Stimulated activated CD8-positive, alpha-beta memory T cell treated with anti-CD3 and anti-CD28 coated beads, Interleukin-12 subunit alpha, Interleukin-12 subunit beta, amount 100 ng/mL, for 1 hour (primary cell): Measurements from ENCODE around the gene RNF220.

ENCODE experiments used
- DNase-seq: peaks from one replicate; pipeline ENCODE4 v3.0.0-alpha.2; 2020; ENCODE audit warnings: low read depth

Gene RNF220

GRCh38 chr1:44405031-44405797, at the start of gene RNF220:
Gene RNF220 (plus strand): TSS chr1:44405255.
- DNase-seq, result no peak

- DNase-seq, result no peak
Observed at GRCh38 chr1:44355582-44356305, 49.3 kb upstream of the RNF220 start.

DNA sequence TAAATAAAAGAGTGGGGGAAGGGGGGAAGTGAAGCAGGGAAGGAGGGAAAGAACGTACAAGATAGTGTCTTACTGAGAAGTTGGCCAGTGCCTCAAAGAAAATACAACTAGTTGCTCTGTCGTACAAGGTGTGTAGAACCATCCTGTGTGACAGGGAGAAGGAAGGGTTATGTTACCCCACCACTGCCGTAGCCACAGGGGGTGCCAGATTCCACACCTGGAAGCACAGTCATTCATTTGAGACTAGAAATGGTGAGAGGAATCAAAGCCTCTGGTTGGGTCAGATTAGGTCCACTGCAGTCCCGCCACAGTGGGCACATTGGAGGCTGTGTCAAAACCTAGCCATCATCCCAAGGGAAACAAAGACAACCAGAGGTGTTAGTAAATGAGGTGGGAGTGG, 47.3 kb upstream of the RNF220 start:
- no peak for DNase-seq

DNA sequence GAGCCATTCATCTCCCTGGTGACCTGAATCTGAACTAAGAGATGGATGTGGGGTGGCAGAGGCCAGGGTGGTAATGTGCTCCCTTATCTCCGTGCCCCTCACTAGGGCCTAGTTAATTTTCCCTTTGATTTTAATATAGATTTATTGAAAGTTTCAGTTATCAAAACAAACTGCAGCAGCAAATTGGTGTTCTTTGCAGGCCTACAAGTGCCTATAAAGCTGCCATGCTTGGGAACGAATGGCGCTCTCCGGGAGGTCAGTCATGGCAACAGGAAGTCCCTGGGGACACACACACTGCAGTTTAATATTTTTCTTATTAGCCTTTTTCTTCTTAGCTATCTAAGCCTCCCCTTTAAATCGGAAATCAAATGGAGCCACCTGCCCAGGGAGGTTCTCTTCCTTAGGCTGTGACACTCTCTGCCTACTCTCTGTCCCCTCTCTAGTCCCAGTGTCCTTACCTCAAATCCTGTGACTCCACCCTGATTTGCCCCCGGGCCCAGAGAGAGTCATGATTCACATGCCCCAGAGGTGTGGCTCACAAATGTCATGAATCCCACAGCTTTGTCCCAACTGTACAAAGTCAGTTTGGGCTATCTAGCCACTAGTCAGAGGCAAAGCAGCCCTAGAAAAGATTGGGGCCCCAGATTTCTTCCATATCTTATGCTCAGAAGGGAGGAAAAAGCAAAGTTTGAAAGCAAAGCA, 45.7 kb upstream of the RNF220 start:
- no peak for DNase-seq

DNA sequence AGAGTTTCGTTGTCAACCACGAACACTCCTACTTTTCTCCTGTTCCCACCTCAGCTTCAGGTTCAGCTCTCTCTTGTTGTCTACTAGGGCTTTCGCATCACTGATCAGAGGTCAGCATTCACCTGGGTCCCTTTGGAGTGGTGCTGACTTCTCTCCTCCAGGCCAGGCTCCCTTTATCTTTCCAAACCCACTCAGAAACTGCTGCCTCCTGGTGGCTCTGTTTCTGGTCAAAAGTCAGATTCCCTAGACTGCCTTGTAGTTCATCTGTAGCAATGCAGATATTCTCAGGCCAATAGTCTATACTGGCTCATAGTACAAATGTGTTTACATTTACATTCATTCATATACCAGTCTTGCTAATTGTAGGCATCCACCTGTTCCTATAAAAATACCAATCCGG, 43.6 kb upstream of the RNF220 start:
- no peak for DNase-seq

- DNase-seq, result no peak
Observed at GRCh38 chr1:44366371-44366975, 38.6 kb upstream of the RNF220 start.

GRCh38 chr1:44367944-44368343, 37.1 kb upstream of the RNF220 start:
- DNase-seq, result no peak

- no peak for DNase-seq
Observed at GRCh38 chr1:44368471-44369151, 36.4 kb upstream of the RNF220 start.

DNA sequence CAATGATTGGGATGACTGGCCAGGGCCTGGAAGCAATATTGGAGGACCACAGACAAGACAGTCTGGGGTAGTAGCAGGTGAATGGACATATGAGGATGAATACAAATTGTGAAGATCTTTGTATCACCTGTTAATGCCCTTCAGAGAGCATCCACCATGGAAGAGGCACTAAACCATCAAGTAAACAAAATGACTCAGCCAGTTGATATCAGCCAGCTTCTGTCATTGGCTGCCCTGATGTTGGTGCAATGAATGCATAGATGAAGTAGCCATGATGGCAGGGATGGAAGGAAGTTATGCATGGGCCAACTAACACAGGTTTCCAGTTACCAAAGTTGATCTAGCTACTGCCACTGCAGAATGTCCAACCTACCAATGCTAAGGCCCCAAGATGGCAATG, 33.8 kb upstream of the RNF220 start:
- no peak for DNase-seq

GRCh38 chr1:44375547-44375946, 29.5 kb upstream of the RNF220 start:
- DNase-seq, result no peak

DNA sequence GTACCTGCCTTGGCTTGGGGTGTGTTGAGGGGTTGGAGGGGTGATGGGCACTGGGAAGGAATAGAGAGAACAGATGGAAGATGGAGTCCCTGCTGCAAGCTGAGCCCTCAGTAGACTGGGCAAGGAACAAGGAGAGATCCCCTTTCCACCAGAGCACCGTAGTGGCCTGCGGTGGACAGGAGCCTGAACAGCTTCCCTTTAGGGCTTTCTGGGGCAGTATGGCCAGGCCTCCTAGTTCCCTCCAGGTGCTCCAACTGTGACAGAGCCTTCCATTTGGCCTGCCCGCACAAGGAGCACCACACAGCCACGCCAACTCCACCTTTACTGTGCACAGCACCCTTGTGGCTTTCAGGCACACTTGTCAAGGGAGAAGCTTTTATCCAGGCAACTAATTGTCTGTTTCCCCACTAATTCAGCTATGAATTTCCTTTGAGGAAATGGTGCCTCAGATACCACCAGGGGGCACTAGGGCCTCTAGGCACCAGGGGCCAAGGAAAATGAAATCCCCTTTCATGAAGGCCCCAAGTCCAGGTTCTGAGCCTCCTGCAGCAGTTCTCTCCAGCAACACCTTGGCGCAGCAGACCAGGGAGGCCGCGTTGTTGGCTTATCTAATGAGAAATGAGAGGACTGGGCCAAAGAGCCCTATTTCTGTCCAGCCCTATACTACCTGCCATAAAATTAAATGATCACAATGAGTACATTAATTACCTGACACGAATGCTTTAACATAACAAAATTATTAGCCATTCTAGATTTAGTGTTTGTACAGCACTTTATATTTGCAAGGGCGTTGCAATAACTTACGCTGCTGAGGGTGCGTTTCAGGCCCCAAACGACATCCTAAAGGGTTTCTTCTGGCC, 26.9 kb upstream of the RNF220 start:
- DNase-seq, result no peak

DNA sequence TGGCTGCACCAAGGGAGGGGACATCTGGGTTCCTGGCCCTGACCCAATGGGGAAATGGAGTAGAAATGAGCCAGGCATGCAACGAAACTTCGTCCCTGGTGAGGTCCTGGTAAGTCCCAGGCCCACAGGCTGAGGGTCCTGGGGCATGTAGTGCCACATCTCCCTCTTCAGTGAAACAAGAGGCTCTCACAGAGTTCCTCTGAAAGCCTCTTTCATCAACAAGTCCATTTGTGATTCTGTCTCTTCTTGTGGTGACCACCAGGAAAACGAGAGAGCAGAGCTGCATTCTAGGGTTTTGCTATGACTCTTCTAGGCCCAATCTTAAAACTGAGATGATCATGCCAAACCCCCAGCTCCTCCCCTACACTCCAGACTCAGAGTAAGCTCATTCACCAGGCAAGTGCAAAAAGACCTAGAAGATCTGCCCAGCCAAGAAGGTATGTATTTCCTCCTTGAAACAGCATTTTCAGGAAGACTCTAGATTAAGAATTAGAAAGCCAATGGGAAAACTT, 24.3 kb upstream of the RNF220 start:
- no peak for DNase-seq

GRCh38 chr1:44388551-44388950, 16.5 kb upstream of the RNF220 start:
- DNase-seq, result no peak

DNA sequence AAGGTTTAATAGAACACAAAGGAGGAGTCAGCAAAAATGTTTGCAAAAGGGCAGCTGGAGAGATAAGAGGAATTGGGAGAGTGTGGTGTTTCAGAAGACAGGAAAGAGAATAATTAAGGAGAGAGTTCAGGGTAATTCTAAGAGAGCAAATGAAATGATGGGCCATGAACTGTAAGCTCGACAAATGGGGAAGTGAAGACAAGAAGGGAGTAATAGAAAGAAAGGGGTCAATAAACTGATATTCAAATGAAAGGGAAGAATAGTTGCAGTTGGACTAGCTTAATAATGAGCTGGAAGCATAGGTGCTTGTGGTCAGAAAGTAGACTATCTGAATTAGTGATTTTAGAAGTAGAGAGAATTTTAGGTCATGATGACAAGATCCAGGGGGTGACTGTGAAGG, 15.6 kb upstream of the RNF220 start:
- DNase-seq, result no peak

DNA sequence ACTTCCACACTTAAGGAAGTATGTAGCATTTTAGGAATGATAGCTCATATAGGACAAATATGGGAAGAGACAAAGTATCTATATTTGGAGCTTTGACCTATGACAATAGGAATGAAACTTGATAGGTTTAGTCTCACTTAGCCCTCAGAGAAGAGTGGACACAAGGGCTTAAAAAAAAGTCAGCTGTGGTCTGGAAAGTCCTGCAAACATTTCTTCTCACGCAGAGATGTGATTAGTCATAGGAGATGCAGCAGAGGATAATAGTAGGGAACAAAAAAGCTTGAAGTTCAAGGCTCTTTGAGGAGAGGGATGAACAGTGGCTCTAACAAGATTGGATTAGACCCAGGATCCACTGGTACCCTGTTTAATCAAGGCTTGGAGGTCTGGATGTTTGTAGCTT, 14.8 kb upstream of the RNF220 start:
- DNase-seq, result no peak

DNA sequence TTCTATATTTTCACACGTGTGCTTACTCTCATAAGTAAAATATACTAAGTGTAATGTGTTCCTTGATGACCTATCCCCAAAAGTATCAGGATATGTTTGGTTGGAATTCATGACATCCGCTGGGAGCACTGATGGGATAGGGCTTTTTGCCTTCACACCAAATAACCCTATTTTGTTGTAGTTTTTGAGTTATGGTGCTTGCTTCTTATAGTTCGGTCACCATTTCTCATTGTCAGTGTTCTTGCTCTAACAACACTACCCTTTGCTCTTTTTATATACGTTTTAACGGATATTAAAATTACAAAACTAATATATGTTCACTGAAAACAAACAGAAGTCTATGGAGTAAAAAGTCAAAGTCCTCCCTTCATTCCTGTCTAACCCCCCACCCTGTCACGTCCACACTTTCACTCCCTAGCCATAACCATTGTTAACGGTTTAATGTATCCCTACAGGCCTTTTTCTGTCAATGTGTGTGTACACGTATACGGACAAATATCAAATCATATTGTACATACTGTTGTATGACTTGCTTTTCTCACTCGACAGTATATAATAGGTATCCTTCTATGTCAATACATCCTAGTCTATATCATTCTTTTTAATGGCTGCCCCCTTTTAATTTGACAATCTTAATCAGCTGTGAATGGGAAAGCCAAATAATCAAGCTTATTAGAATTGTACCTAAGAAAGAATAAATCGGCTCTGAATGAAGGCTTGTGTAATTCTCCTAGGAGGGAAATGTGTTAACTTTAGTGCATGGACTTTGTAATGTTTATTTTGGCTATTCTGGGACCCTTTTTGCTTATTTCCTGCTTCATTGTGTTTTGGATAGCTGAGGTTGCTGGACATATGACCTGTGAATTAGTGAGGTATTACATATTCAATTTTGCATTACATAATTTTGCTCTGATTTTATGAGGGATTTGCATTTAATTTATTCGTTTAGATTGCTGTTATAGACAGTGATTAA, 3.5 kb upstream of the RNF220 start:
- DNase-seq, result no peak

GRCh38 chr1:44405798-44406736, 1.0 kb downstream of the RNF220 start:
- DNase-seq, result no peak

GRCh38 chr1:44406737-44407429, 1.8 kb downstream of the RNF220 start:
- DNase-seq, result no peak
